ENCODE measurements around the gene ACSM5. TPM values are rescaled to one million over a fixed set of nuclear protein-coding genes. Genes with fewer than 3 reads are reported as not detected.
"Not testable (repeated sequence)": the region's sequence is repeated elsewhere in the genome, so short reads cannot be mapped to it uniquely, and the experiment has no call there.

ACSM5 gene
- polyA plus RNA-seq, 1 donor from 2014 or later, result not detected

DNA sequence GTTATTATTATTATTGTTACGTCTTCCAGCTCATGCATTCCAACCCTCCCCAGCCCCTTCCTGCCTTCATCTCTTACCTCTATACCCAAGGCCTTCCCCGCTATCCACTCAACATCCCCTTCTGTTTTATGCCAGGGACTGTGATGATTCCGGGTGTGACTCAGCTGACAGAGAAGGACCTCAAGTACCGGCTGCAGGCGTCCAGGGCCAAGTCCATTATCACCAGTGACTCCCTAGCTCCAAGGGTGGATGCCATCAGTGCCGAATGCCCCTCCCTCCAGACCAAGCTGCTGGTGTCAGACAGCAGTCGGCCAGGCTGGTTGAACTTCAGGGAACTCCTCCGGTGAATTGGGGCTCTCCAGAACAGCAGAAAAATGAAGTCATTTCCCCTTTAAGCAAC is 9.8 kb downstream of the ACSM5 start:
- H3K4me3 Mint-ChIP-seq, H3K27me3 Mint-ChIP-seq, H3K9me3 Mint-ChIP-seq, H3K36me3 Mint-ChIP-seq, H3K4me1 Mint-ChIP-seq, H3K27ac Mint-ChIP-seq: not testable (repeated sequence)

DNA sequence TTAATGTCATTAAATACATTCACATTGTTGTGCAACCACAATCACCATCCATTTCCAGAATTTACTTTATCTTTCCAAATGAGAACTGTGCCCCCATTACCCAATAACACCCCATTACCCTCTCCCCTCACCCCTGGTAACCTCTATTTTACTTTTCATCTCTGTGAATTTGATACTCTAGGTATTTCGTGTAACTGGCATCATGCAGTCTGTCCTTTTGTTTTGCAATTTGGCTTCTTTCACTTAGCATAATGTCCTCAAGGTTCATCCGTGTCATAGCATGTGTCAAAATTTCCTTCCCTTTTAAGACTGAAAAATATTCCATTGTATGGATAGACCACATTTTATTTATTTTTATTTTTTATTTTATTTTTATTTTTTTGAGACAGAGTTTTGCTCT is 12.4 kb downstream of the ACSM5 start:
- not testable (repeated sequence) for H3K27ac Mint-ChIP-seq, H3K36me3 Mint-ChIP-seq, H3K4me3 Mint-ChIP-seq, H3K4me1 Mint-ChIP-seq, H3K27me3 Mint-ChIP-seq, H3K9me3 Mint-ChIP-seq

DNA sequence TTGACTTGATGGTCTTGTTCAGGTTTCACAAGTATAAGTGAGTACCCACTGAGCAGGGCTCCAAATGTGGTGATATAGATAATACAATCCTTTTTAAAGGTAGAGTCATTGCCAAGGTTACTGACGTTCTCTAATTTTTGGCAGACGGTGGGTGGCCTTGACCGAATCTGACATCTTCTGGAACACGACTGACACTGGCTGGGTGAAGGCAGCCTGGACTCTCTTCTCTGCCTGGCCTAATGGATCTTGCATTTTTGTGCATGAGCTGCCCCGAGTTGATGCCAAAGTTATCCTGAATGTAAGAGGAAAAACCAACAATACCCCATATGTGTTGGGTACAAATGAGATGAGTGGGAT is 14.4 kb downstream of the ACSM5 start:
- not testable (repeated sequence) for H3K4me1 Mint-ChIP-seq, H3K27me3 Mint-ChIP-seq, H3K27ac Mint-ChIP-seq, H3K4me3 Mint-ChIP-seq, H3K36me3 Mint-ChIP-seq, H3K9me3 Mint-ChIP-seq

DNA sequence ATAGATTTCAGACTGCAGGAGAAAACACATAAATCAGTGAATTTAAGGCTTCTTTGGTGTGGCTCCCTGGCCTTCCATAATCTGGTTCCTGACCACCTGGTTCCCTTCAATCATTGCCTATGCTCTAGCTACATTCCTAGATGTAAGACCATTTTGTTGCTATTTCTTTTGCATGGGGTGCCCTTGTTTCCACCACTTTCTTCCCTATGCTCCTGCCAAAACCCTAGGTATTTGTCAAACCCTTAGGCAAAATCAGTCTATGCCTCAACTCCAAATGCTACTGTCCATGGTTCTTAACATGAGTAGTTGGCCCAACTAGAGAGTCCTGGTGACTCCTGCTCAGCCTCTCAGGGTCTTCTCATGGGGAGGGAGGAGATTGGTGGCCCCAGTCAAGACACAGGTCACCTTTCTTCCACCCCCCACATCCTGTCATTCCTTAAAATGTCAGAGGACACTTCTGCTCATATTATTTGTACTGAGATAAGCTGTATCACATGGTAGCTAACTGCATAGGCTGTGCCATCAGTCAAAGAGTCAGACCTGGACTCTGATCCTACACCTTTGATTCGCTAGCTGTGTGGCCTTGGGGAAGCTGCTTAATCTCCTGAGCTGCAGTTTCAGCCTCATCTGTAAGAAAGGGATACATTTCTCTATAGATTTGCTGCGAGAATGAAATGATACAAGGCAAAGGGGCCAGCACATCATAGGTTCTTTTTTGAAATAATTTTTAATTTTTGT is 15.0 kb downstream of the ACSM5 start:
- H3K27me3 Mint-ChIP-seq, result peaks cover 4% of the 10 kb centered on the region
- H3K4me3 Mint-ChIP-seq, result no peak overlapping the region
- peaks cover 0 to 2% (median 0%) of the 10 kb centered on the region in 3 donors for H3K9me3 Mint-ChIP-seq
- H3K4me1 Mint-ChIP-seq, result no peaks in the 10 kb centered on the region
- H3K27ac Mint-ChIP-seq, result no peak overlapping the region
- peaks cover 2% of the 10 kb centered on the region for H3K36me3 Mint-ChIP-seq

DNA sequence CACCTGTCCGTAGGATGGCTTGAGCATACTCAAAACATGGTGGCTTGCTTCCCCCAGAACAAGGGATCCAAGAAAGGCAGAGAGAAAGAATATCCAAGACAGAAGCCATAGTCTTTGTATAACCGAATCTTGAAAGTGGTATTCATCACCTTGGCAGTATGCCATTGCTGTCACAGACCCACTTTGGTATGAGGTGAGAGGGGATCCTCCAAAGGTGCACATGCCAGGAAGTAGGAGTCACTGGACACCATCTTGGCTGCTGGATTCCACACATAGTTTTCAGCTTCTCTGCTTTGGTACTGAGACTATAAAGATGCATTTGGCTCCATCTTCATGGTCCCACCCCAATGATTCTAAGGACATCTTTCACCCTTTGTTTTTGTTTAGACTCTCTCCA is 18.1 kb downstream of the ACSM5 start:
- not testable (repeated sequence) for H3K27me3 Mint-ChIP-seq, H3K27ac Mint-ChIP-seq, H3K9me3 Mint-ChIP-seq, H3K36me3 Mint-ChIP-seq, H3K4me3 Mint-ChIP-seq, H3K4me1 Mint-ChIP-seq

DNA sequence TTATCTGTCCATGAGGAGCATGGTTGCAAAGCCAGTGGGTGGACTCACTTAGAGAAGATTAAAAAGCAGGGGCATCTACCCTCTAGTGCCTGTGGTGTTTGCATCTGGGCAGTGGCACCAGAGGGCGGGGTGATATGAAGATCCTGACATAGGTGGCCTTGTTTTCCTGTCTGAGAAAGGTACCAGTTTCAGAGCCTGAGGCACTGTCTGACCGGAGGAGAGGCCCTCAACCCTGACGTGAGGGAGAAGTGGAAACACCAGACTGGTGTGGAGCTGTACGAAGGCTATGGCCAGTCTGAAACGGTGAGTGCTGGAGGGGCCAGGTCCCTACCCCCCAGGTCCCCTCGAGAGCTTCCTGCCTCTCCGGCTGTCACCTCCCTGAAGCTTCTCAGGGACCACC is 20.2 kb downstream of the ACSM5 start:
- not testable (repeated sequence) for H3K27ac Mint-ChIP-seq, H3K27me3 Mint-ChIP-seq, H3K9me3 Mint-ChIP-seq, H3K36me3 Mint-ChIP-seq, H3K4me3 Mint-ChIP-seq, H3K4me1 Mint-ChIP-seq

DNA sequence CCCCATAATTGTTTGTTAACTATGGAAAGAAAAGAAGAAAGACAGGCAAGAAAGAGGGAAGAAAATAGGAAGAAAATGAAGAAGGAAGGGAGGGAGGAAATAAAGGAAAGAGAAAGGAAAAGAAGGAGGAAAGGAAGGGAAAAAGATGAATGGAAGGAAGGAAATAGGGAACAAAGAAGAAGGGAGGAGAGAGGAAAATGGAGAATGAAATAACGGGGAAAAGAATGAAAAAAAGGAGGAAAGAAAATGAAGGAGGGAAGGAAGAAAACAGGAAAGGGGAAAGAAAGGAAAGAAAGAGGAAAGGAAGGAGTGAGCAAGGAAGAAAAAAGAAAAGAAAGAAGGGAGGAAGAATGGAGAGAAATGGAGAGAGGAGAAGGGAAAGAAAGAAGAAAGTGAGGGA is 21.1 kb downstream of the ACSM5 start:
- H3K9me3 Mint-ChIP-seq, H3K27ac Mint-ChIP-seq, H3K27me3 Mint-ChIP-seq, H3K36me3 Mint-ChIP-seq, H3K4me1 Mint-ChIP-seq, H3K4me3 Mint-ChIP-seq: not testable (repeated sequence)

DNA sequence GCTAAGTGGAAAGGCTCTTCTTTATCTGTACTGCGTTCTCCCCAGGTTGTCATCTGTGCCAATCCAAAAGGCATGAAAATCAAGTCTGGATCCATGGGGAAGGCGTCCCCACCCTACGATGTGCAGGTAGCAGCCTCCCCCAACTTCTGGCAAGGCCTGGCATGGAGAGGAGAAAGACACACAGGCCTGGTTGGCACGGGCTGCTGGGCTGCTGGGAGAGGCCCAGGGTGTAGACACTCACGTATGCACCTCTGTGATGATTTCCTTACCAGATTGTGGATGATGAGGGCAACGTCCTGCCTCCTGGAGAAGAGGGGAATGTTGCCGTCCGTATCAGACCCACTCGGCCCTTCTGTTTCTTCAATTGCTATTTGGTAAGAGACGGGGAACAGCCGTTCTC is 21.6 kb downstream of the ACSM5 start:
- H3K9me3 Mint-ChIP-seq, result peaks cover 0 to 2% (median 0%) of the 10 kb centered on the region in 3 donors
- H3K36me3 Mint-ChIP-seq, result peaks cover 3% of the 10 kb centered on the region
- no peak overlapping the region for H3K4me3 Mint-ChIP-seq
- no peak overlapping the region for H3K27ac Mint-ChIP-seq
- H3K27me3 Mint-ChIP-seq, result peaks cover 2% of the 10 kb centered on the region
- H3K4me1 Mint-ChIP-seq, result peaks cover 0 to 1% (median 0%) of the 10 kb centered on the region in 3 donors

DNA sequence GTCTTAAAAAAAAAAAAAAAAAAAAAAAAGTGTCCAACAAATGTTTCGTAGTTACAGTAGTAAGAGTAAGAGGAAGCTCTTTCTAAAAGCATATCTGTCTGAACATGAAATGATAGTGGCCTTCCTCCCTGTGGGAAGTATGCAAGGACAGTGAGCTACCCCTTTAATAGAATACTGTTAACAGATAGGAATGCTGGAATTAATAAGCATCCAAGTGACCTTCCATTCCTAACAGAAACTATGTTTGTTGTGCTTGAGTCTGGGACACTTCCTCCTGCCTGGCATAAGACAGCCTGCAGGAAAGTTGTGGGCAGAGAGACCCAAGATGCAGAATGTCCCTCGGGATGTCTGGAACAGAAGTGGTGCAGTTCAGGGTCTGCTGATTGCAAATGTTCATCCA is 29.6 kb downstream of the ACSM5 start:
- H3K4me1 Mint-ChIP-seq, result not testable (repeated sequence)

DNA sequence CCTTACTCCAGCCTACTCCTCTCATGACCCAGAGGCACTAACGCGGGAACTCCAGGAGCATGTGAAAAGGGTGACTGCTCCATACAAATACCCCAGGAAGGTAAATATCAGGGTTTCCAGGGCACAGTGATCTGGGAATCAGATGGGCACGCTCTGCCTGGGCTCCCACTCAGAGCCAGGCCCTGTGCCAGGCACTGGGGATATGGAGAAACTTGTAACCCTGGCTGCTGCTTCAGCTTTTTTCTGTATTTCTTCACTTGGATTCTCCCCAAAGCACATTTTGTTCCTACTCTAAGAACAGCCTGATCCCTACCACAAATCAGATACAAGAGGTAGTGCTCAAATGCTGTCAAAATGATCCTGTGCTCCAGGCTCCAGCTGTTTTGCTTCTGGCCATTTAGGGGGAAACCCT is 30.5 kb downstream of the ACSM5 start:
- H3K27ac Mint-ChIP-seq, H3K9me3 Mint-ChIP-seq, H3K27me3 Mint-ChIP-seq, H3K4me1 Mint-ChIP-seq, H3K4me3 Mint-ChIP-seq, H3K36me3 Mint-ChIP-seq: not testable (repeated sequence)

More for the DNA sequence above, 29.6 kb downstream of the ACSM5 start:
- not testable (repeated sequence) for H3K9me3 Mint-ChIP-seq, H3K4me3 Mint-ChIP-seq, H3K27ac Mint-ChIP-seq, H3K27me3 Mint-ChIP-seq, H3K36me3 Mint-ChIP-seq

DNA sequence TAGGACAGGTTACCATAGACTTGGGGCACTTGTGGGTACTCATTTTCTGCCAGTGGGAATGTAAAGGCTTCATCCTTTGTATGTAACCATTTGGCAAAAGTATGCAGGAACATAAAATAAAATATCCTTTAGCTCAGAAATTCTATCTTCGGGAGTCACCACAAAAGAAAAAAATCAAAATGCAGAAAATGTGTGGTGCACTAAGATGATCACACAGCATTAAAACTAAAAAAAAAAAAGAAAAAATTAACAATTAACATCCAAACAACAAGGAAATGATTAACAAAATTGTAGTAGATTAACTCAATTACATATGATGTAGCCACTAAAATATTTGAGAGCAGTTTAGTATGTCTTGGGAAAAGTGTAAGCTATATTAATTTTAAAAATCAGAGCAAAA is 31.4 kb downstream of the ACSM5 start:
- H3K27me3 Mint-ChIP-seq, H3K27ac Mint-ChIP-seq: not testable (repeated sequence)

DNA sequence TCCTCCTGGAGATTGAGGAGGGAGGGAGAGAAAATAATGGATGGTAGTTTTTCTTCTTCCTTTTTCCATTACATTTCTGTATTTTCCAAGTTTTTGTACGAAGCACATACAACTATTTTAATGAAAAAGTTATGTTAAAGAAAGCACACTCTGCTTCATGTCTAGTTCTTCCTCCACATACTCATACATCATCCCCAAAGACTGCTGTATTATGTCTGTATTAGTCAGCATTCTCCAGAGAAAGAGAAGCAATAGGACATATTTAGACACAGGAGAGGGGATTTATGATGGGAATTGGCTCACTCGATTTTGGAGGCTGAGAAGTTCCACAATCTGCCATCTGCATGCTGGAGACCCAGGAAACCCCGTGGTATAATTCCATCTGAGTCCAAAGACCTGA is 31.9 kb downstream of the ACSM5 start:
- Mint-ChIP-seq H3K36me3 (no peaks in the 10 kb centered on the region), H3K4me3 (no peak overlapping the region), H3K27me3 (peaks cover 2% of the 10 kb centered on the region), H3K9me3 (no peaks in the 10 kb centered on the region), H3K27ac (no peak overlapping the region), H3K4me1 (no peaks in the 10 kb centered on the region)

More for the DNA sequence above, 31.4 kb downstream of the ACSM5 start:
- H3K4me1 Mint-ChIP-seq, H3K36me3 Mint-ChIP-seq, H3K9me3 Mint-ChIP-seq, H3K4me3 Mint-ChIP-seq: not testable (repeated sequence)

DNA sequence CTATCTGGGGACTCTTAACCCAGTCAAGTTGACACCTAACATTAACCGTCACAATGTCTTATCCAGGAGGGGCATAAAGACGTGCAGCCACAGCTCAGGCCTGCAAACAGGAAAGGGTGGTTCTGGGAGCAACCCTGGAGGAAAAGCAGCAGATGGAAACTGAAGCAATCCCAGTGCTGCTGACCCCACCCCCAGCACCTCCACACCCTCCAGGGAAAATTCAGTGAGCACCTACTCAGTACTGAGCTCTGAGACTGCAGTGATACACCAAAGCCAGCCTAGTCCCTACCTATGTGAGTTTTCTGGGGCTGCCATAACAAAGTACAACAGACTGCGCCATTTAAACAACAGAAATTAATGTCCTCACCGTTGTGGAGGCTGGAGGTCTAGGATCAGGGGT is 32.5 kb downstream of the ACSM5 start:
- not testable (repeated sequence) for H3K27ac Mint-ChIP-seq, H3K27me3 Mint-ChIP-seq, H3K36me3 Mint-ChIP-seq, H3K4me1 Mint-ChIP-seq, H3K9me3 Mint-ChIP-seq, H3K4me3 Mint-ChIP-seq

DNA sequence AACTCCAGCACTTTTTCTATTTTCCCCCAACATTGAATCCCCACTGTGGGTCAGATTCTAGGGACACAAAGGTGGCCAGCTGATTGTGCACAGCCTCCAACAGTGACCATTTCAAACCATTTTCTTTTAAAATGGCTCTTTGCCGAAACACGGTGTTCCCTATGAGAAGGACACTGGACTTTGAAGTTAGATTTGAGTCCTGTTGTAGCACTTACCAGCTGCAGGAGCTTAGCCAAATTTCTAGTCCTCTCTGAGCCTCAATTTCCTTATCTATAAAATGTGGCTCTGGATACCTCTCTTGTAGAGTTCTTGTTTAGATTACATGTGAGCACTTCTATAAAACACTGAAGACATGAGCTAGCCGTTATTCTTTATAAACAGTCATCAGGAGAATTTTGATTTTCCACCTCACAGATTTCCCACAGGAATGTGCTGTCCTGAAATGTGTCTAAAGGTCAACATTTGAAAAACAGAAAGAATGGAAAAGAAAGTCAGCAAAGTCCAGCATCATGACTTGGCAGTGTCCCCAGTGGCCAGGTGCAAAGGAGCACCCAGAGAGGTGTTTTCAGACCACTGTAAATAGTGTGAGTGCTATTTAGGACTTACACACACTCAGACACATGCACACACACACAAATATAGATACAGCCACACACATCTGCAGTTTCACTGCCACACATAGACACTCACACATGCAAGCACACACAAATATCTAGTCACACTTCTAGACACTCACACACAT is 37.5 kb downstream of the ACSM5 start:
- not testable (repeated sequence) for H3K9me3 Mint-ChIP-seq, H3K4me1 Mint-ChIP-seq, H3K4me3 Mint-ChIP-seq, H3K27me3 Mint-ChIP-seq, H3K36me3 Mint-ChIP-seq, H3K27ac Mint-ChIP-seq

DNA sequence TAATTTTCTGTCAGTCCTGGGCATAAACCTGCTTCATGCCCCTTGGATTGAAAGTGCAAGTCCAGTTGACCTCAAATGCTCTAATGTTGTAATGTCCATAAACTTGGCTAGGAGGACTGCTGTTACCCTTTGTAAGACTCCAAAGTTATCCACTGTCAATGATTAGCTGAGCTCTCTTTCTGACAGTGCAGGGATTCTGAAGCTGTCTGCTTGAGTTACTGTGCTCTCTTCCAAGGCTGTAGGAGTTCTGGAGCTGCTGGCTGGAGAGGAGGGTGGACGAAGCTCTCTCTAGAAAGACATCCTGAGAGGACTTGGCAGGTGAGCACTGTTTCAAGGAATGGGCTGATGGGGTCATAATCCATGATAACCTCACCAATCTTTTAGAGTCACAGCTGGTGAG is 42.0 kb downstream of the ACSM5 start, which contains the start of gene ACSM2A:
TSS of gene ACSM2A (plus strand) at position 158 of the 400 bp plus-strand sequence. CDS start 8,594 bp downstream, outside the sequence.
- H3K36me3 Mint-ChIP-seq, H3K27ac Mint-ChIP-seq, H3K27me3 Mint-ChIP-seq, H3K4me1 Mint-ChIP-seq, H3K9me3 Mint-ChIP-seq, H3K4me3 Mint-ChIP-seq: not testable (repeated sequence)

DNA sequence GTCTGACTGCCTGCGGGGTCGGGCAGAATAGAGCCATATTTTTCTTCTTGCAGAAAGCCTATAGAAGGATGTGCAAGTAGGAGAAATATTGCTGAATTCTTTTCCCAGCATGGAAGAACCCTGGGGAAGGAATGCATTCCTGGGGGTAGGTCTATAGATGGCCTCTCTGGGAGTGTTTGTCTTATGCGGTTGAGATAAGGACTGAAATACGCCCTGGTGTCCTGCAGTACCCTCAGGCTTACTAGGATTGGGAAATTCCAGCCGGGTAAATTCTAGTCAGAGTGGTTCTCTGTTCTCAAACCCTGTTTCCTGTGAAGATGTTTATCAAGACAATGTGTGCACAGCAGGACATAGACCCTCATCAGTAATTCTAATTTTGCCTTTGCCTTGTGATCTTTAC is 44.3 kb downstream of the ACSM5 start:
- H3K27ac Mint-ChIP-seq, H3K36me3 Mint-ChIP-seq, H3K4me1 Mint-ChIP-seq, H3K4me3 Mint-ChIP-seq, H3K9me3 Mint-ChIP-seq, H3K27me3 Mint-ChIP-seq: not testable (repeated sequence)

Data from IgD-negative memory B cell (primary cell).